GM18517 (cell line): Measurements from ENCODE around the gene FBXW8.

ENCODE experiments used
- ATAC-seq: cut with Tn5 transposase; IDR thresholded peaks from one replicate; pipeline ENCODE4 v1.9.1; 2021; ENCODE audit warnings: mild to moderate bottlenecking, moderate library complexity; ENCODE audit not compliant: unreplicated experiment

The FBXW8 gene

GRCh38 chr12:116910645-116911451 lies at the start of gene FBXW8:
TSS of gene FBXW8 (plus strand) at chr12:116910950. CDS start at chr12:116911038, 88 bp downstream.
- peak; percentile 72 for ATAC-seq

- no peak for ATAC-seq
These were observed 49.4 kb upstream of the FBXW8 start for GRCh38 chr12:116861320-116861719.

DNA sequence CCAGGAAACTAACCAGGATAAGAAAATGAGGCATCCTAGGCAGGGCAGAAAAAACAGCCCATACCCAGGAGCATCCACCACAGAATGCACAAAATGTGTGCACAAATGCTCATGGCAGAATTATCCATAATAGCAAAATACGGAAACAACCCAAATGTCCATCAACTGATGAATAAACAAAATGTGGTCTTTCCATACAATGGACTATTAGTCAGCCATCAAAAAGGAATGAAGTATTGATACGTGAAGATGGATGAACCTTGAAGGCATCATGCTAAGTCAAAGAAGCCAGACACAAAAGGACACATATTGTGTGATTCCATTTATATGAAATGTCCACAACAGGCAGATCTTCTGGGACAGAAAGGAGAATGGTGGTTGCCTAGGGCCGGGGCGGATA lies 48.6 kb upstream of the FBXW8 start:
- ATAC-seq, result no peak

- ATAC-seq, result no peak
These were observed 47.4 kb upstream of the FBXW8 start for GRCh38 chr12:116863275-116863767.

- no peak for ATAC-seq
These were observed 46.2 kb upstream of the FBXW8 start for GRCh38 chr12:116864371-116865160.

GRCh38 chr12:116867523-116867922 lies 43.2 kb upstream of the FBXW8 start:
- ATAC-seq, result no peak

- ATAC-seq, result no peak
These were observed 40.4 kb upstream of the FBXW8 start for GRCh38 chr12:116870306-116870705.

- ATAC-seq, result no peak
These were observed 36.3 kb upstream of the FBXW8 start for GRCh38 chr12:116874324-116874995.

DNA sequence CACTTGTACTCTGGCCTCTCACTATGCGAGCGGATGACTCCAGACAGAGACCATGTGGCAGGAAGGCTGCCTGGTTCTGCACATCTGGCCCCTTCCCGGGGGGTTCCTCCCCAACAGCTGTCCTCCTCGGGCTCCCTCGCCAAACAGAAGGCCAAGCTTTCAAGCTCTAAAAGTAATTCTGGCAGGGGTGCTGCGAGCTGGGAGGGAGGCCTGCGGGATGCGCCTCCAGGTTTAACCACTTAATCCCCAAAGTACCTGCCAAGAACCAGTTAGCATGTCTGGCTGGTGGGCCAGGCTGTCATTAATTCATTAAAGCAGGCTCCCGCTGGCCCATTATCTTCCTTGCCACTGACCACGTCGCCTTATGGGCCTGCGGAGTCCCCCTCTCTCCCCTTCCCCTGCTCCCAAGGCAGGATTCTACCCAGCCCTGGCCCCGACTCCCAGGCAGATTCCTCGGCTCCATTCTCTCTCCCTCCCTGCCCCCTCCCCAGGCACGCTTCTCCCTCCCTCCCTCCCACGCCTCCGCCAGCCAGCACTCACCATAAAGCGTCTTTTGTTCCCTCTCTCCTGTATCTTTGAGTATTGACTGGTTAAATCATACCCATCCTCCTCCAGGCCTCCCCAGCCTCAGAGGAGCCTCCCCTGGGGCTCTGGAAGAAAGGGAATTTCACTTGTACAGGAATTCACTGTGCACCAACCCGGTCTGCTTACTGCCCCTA lies 34.4 kb upstream of the FBXW8 start:
- no peak for ATAC-seq

- ATAC-seq, result no peak
These were observed 31.9 kb upstream of the FBXW8 start for GRCh38 chr12:116878567-116879508.

DNA sequence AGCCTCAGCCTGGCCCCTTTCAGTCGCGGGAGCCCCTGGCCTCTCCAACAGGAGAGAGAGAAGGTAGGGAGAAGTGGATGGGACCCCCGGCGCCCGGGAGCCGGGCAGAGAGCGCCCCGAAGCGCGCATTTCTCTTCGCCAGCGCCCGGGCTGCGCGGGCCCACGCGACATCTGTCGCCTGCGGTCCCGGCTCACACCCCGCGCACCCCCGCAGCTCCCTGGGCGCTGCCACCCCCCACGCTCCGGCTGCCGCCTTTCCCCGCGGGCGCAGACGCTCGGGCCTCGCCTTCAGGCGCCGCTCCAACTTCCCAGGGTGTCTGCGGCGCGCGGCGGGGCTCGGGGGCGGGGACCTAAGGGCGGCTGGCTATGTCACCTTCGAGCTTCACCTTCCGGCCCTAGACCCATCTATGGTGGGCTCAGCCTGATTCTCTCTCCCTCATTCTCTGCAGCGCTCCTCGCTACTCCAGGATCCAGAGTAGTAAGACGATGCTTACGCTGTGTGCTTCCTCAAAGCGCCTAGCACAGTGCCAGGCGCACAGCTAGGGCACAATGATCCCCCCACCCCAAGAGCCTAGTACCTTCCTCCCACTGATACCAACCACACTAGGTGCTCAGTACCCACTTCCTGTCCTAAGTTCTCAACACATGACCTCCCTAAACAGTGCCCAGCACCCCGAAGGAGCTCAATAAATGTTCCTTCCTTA lies 31.1 kb upstream of the FBXW8 start:
- no peak for ATAC-seq

DNA sequence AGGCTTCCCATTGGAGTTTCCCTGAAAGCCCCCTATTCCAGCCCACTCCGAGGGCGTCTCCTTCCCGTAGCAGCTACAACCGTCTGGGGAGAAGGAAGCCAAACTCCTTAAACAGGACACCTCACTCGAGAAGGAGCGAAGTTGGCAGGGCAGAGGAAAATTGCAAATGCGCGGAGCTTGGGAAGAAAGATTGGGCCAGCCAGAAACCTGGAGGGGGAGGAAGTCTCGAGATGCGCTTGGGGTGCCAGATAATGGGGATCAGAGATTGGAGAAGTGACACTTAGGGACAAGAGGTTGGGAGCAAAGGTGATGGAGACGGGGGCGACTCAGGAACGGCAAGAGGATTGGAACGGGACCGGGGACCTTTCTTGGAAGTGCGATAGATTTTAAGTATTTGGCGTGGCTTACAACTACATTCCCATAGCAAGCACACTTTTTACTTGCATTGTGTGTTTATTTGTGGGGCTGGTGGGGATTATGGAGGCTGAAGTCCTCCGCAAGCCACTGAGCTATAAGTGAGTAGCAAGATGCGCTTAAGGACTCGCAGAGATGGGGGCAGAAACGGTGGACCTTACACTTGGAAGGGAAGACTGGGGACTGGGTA lies 30.4 kb upstream of the FBXW8 start:
- ATAC-seq, result no peak

DNA sequence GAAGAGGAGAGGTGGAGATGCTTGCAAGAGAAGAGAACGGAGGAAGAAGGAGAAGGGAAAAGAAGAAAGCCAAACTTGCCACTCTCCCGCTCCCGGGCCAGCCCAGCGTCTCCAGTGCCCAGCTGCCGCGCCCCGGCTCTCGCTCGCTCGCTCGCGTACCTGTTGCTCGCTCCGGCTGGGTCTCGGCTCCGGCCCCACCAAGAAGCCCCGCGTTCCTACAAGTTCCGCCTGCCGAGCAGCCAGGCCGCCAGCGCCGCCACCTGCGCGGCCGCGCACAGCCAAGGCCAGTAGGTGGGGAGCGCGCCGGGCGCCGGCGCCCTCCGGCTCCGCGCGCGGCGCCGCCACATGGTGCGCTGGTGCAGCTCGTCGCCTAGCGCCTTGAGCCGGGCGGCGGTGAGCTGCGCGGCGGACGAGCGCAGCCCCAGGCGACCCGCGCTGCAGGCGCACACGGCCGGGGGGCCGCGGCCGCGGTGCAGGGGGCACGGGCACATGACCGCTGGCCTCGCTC lies 29.9 kb upstream of the FBXW8 start:
- ATAC-seq, result no peak

DNA sequence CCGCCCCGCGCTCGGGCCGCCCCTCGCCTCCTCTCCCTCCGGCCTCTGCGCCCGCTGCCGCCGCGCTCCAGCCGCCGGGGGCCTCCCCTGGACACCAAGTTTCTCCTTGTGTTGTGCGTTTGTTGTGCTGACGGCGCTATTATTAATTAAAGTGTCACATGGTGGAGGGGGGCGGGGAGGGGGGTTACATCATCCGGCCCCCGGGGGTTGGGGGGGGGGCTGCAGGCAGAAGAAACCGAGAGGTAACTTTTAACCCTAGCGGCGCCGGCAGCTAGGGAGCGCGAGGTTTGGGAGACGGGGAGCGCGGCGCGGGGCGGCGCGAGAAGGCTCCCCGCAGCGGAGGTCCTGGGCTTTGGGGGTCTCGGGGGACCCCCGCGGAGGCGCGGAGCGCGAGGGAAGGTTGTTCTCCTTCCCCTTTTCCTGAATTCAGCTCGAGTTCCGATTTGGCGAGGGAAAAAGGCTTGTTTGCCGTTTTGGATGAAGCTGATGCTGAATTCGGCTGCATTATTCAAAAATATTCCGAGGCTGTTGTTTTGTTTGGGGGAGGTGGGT lies 29.3 kb upstream of the FBXW8 start, which contains the start of gene HRK:
TSS of gene HRK (minus strand) at position 117 of the 552 bp plus-strand sequence. CDS start 134 bp downstream, outside the sequence.
- ATAC-seq, result no peak

- no peak for ATAC-seq
These were observed 28.8 kb upstream of the FBXW8 start for GRCh38 chr12:116881877-116882507.

GRCh38 chr12:116882742-116883141 lies 28.0 kb upstream of the FBXW8 start:
- no peak for ATAC-seq

DNA sequence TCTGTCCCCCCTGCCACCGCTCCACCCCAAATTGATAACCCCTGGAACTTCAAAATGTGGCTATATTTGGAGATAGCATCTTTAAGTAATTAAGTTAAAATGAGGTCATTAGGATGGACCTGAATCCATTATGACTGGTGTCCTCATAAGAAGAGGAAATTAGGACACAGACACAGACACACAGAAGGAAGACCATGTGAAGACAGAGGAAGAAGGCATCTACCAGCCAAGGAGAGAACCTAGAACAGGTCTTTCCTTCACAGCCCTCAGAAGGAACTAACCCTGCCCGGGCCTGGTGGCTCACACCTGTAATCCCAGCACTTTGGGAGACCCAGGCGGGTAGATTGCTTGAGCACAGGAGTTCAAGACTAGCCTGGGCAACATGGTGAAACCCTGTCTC lies 25.9 kb upstream of the FBXW8 start:
- ATAC-seq, result no peak
